ENCODE results near the gene PEDS1.
"Not testable (repeated sequence)": the region's sequence is repeated elsewhere in the genome, so short reads cannot be mapped to it uniquely, and the experiment has no call there.

The PEDS1 gene

GRCh38 chr20:50111120-50111828 is 42.2 kb downstream of the PEDS1 start:
- peak; percentile 21 for DNase-seq

- DNase-seq, result no peak
Measured at GRCh38 chr20:50110141-50111047, 43.1 kb downstream of the PEDS1 start.

- DNase-seq, result no peak
Measured at GRCh38 chr20:50108556-50109235, 44.8 kb downstream of the PEDS1 start.

GRCh38 chr20:50107796-50108331 is 45.7 kb downstream of the PEDS1 start:
- no peak for DNase-seq

GRCh38 chr20:50107086-50107660 is 46.4 kb downstream of the PEDS1 start:
- no peak for DNase-seq

- not testable (repeated sequence) for DNase-seq
Measured at GRCh38 chr20:50106669-50107068, 46.9 kb downstream of the PEDS1 start.
